Inferior parietal cortex (tissue), 1 donor: ENCODE data around the gene AGMAT.
A peak's percentile ranks its signal among the peaks of the same experiment; 100 is the strongest.
"Not testable (repeated sequence)": the region's sequence is repeated elsewhere in the genome, so short reads cannot be mapped to it uniquely, and the experiment has no call there.

Source experiments
- DNase-seq: peaks from one replicate; pipeline ENCODE4 v3.0.0-alpha.2; 2016; ENCODE audit errors: extremely low spot score

The AGMAT gene

DNA sequence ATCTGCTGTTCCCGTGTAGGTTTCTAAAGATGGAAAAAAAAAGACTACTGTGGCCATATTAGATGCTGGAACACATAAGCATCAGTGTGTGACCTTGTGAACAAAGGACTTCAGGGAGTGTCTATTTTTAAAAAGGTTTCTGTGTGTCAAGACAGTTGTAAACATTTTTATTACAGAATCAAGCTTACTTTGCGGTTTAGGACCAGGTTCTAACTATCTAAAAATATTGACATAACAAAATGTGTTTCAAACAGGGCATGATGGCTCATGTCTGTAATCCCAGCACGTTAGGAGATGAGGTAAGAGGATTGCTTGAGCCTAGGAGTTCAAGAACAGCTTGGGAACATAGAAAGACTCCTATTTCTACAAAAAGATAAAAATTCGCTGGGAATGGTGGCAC is 25.3 kb upstream of the AGMAT start:
- no peak for DNase-seq

DNA sequence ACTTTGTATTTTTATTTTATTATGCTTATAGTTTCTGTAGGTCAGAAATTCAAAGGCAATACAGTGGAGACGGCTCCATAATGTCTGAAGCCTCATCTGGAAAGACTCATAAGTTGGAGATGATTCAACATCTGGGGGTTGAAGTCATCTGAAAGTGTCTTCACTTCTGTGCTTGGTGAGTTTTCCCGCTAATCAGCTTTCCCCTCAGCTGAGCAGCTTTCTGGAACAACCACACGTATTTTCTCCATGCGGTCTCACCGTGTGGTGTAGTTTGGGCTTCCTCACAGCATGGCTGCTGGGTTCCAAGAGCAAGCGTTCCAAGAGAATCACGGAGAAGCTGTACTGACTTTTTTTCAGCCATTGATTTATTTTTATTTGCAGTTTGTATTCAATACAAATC is 24.8 kb upstream of the AGMAT start:
- no peak for DNase-seq

DNA sequence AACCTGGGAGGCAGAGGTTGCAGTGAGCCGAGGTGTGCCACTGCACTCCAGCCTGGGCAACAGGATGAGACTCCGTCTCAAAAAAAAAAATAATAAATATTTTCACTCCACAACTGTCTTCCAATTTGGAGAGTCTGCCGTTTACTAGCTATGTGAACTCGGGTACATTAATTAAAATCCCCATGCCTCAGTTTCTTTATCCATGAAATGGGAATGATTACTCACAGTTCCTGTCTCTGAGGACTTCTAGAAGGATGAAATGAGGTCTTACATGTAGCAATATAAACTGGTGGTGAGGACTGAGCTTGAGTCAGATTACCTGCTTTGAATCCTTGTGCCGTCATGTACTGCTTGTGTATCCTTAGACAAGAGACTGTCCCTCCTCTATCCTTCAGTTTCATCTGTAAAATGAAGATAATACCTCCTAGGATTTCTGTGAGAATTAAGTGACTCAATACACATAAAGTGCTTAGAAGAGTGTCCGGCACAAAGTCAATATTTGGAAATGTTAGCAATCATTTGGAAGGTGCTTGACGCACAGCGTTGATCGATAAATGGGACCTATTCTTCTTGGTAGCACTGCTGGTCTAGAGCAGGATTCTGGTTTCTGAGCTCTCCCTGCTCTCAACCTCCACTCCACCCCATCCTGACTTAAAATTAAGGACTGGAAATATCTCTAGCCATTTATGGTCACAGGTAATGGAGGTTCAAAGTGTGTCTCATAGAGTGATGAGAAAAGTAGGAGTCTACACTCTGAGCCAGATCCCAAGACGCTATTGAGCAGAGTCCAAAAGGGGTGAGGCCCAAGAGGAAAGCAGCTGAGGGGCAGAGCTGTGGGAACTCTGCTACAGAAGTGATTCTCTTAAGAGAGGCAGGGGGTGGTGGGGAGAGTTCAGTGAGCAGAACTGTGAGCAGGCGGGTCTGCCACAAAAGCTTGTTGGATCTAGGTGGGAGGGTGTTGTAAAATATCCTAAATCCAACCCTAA is 20.8 kb upstream of the AGMAT start:
- DNase-seq = no peak

DNA sequence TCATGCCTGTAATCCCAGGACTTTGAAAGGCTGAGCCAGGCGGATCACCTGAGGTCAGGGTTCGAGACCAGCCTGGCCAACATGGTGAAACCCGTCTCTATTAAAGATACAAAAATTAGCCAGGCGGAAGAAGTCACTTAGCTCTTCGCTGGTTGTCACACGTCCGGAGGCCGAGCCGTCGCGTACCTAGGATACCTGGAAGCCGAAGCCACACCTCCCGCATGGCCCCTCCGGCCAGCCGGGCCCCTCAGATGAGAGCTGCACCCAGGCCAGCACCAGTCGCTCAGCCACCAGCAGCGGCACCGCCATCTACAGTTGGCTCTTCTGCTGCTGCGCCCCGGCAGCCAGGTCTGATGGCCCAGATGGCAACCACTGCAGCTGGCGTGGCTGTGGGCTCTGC is 19.5 kb upstream of the AGMAT start:
- not testable (repeated sequence) for DNase-seq

DNA sequence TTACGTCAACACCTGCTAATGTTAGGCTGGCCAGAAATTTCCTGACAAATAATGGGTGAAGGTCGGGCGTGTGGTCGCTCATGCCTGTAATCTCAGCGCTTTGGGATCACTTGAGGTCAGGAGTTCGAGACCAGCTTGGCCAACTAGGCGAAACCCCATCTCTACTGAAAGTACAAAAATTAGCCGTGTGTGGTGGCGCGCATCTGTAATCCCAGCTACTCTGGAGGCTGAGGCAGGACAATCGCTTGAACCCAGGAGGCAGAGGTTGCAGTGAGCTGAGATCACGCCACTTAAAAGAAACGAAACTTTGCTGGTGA is 19.1 kb upstream of the AGMAT start:
- DNase-seq = not testable (repeated sequence)

DNA sequence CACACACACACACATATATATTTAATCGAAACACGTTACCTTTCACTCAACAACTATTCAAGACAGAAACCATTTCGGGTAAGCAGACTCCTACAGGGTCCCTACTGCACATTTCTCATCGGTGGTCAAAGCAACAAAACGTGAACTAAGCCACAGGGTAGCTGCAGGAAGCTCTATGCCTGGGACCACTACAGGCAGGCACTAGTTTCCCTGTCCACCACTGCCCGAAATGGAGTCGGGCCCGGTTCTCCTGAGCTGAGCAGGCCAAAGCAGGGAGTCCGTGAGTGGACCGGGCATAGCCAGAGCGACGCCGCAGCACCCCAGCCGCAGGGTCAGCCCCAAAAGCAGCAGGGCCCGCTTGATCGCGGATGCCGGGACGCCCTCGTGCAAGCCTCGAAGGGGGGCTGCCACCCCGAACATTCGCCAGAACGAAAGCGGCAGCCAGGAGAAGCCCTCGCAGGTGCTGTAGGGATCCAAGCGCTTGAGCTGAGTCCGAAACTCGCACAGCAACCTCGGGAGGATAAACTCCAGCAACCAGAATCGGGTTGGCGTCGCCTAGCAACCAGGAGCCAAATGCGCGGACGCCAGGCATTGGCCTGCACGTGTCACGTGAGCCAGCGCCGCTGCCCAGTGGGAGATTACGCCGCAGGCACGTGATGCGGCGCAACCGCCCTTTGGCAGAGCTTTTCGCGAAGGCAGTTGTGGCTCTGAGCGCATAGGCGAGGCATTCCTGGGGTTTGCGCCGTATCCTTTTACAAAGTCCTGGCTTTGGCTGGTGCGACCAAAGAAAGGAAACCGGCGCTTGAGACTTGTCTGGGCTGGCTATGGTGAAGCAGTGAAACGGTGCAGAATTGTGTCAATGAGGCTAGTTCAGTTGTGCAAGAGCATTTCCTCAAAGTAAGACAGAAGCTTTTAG is 18.5 kb upstream of the AGMAT start:
- DNase-seq = peak; percentile 97

DNA sequence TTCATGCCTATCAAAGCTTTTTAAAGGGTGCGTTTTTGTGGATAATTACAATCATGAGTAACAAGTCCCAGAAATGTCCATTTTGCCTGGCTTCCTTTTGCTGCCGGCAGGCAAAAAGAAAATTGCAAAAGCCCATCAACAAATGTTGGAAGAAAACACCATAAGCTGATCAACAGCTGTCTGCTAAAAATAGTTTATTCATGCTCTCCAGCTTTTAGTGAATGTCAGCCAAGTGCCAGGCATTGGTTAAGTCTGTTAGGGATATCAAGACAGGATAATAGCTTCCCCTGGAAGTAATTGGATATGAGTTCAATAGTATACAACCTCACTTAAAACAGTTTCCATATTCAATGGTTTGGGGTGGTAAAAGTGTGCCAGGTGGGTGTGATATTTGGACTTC is 13.6 kb upstream of the AGMAT start:
- DNase-seq = no peak

DNA sequence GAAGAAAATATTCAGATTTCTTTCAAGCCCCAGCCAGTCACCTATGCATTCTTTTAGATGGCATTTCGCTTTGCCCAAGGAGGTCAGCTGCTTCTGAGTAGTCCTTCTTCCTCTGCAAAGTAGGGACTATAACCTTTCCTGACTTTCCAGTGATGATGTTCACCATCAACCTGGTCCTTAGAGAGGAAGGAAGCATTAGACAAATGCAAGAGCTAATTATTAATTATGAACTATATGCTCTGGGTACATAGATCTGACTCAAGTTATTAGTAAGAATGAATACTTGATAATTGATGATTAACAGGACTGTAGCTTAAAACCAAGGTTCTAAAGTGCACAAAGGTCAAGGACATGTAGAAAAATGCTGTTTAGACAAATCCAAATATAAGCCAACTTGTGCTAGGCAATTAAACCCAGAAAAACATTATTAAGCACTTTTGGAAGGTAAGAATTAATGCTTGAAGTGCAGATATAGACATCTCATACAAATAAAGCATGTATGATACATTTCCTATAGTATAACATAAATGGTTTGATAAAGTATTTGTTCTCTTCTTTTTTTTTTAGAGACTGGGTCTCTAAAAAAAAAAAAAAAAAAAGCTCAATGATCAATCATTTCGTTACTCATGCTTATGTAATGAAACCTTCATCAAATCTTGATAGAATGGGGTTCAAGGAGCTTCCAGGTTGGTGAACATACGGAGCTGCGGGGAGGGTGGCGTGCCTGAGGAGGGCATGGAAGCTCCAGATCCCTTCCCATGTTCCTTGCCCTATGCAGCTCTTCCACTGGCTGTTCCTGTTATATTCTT is 11.2 kb upstream of the AGMAT start:
- no peak for DNase-seq

DNA sequence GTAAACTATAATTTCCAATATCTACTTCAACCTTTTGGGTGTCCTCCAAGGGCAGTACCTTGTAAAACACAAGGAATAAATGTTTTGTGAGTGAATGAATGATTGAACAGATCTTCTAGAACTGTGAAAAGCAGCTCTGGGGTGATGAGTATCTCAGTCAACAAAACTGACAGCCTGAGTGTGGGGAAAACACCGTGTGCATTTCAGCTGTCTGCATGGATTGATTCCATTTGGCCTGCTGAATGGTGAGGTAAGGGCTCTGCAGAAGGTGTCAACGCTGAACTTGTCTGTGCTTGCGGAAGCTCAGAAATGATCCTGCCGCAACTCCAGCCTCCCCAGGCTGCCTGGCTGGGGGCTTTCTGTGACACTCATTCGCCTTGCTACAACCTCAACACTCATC is 7.4 kb upstream of the AGMAT start:
- DNase-seq = no peak

DNA sequence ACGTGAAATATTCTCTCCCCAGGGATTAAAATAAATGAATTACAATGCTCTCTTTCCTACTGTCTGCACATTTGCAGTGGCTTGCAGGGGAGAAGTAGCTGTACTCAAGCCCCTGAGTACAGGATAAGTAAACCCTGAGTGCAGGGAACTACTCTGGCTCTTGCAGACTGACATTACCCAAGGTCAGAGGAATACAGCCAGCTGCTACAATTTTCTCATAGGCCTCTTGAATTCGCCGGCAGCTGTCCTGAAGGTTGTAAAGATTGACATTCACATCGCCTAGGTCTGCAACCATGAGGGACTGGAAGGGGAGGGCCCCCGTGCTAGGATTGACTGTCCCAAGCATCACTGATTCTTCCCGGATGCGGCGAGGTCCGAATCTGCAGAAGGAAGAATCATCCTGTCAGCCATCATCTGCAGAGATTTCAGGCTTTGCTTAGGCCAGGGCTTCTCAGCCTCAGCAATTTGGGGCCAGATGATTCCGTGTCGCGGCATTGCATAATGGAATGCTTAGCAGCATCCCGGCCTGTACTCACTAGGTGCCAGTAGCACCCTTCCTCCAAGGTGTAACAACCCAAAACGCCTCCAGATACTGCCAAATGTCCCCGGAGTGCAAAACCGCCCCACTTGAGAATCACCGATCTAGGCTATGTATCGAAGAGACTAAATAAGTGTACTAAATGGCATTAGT is 1.7 kb downstream of the AGMAT start:
- no peak for DNase-seq

DNA sequence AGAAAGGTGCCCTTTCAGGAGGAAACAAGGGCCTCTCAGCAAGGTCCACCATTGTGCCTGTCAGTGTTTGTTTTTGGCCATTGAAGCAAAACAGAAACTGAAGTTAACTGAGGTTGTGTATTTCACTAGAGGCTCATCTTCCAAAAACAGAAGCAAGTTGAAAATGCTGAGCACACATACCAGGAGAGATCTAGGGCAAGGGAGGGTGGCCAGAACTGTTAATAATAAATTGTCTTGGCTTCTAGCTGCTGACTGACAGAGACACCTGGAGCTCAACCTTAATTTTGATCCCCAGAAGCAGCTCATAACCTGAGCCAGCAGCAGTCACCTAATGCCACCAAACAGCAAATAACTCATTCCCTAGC is 5.2 kb downstream of the AGMAT start:
- DNase-seq = no peak

DNA sequence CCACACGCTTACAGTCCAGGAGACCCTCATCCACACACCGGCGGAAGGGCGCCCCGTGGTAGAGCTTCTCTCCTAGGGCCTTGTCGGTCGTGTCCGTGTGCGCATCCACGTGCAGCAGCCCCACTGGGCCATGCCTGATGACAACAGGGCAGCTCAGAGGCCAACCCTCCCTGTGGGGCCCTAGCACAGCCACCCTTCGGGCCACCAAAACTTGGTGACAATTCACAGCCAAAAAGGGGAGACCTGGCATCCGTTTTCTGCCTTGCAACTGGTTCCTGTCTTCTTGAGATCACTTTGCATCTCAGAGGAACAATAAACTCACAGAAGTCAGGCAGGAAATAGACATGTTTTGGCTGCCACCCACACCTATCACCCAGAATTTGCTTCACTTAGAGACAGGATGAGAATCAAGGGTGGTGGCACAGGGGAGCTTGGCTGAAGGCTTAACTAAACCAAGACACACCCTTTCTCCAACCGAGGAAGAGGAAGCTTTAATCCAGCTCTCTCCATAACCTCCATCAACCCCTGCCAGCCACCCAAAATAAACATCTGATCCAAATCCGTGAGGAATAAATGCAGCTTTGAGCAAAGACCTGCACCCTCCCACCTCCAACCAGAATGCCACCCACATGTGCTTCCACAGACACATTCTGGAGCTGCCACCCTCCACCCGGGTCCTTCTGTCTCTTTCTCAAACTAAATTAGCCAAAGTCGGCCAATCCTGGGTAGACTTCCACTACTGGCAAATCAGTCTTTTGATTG is 5.7 kb downstream of the AGMAT start:
- DNase-seq = peak; percentile 31

DNA sequence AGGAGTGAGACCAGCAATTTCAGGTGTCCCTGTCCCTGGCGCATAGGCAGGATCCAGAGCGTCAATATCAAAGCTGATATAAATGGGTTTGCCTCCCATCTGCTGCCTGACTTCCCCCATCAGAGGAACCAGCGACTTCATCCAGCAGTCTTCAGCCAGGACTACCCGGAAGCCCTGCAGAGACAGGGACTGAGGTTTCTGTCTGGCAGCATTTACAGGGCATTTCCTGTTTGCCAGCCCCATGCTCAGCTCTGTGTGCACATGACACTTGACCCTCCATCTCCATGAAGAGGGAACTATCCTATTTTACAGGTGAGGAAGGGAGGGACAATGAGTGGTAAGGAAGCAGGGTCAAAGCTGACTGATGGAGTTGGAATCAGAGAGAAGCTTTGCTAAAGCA is 7.2 kb downstream of the AGMAT start:
- no peak for DNase-seq

DNA sequence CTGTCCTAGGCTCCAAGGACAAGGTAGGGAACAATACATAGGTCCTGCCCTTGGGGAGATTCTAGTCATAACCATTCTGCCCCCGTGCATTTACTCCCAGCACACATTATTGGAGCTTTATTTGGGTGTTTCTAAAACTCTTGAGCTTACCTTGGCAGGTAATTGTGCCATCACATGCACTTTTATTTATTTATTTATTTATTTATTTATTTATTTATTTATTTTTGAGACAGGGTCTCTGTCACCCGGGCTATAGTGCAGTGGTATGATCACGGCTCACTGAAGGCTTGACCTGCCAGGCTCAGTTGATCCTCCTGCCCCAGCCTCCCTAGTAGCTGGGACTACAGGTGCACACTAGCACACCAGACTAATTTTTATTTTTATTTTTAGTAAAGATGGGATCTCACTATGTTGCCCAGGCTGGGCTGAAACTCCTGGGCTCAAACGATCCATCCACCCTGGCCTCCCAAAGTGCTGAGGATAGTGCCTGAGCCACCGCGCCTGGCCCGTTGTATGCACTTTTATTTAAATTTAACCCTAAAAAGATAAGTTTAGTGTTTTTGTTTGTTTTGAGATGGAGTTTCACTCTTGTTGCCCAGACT is 9.2 kb downstream of the AGMAT start:
- DNase-seq = no peak

DNA sequence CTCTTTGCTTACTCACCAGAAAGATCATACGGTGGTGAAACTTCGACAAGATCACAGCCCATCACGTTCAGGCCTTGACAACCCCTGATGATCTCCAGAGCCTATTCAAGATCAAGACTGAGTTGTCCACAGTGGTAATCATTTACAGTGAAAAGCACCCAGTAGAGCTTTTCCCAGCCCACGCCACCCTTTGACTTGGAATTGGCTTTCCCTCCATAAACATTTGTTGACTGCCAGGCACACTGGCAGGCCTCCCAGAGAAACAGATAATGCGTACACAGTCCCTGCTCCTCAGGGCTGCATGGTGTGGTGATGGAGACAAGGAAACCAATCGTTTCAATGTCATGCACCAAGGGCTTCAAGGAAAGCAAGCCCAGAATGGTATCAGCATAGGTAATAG is 10.1 kb downstream of the AGMAT start:
- no peak for DNase-seq

DNA sequence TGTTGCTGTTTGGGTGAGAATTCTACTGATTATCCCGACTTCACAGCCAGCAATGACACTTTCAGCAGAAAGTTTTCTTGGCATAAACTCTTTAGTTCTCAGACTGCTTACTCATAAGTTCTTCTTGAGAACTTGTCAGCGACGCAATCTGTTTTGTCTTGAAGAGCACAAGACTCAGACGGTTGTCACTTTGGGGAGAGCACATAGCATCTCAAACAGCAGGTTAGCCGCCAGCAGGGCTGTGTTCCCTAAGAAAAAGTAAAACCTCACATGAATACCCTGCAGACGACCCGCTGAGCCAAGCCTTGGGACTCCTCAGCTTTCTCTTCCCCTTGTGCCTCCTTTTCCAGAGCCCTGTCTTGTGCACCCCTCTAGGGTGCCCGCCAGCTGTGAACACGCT is 11.4 kb downstream of the AGMAT start:
- peak; percentile 43 for DNase-seq

DNA sequence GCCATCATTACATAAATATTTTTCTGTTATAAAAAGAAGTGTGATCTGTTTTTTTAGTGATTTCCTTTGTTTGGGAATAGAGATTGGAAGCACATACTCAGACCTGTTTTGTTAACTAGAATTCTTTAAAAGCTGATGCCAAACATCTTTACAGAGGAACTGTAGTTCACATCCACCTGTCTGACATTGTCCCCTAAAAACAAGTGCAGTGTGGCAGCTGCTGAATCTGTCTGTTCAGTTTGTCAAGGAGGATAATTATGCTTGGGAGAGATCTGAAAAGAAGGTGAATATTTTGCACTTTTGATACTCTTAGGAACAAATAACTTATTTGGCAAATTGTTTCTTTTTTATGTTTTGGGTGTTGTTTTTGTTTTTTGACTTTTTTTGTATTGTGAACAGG is 13.6 kb downstream of the AGMAT start:
- DNase-seq = no peak

DNA sequence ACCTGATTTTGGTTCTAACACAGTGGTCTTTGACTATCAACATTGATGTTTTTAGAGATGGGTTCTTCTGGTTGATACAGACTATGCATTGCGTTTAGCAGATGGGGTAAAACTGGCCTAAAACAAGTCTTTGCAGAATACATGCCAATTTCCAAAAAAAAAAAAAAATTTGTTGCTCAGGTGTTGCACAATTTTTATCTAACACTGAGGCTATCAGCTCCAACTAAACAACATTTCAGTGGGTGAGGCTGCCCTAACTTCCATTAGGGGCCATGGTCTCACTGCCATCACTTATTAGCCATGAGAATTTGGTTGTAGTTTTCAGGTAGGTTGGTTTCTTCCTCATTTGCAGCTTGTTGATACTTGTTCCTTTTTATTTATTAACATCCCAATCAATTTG is 14.0 kb downstream of the AGMAT start:
- DNase-seq = no peak

DNA sequence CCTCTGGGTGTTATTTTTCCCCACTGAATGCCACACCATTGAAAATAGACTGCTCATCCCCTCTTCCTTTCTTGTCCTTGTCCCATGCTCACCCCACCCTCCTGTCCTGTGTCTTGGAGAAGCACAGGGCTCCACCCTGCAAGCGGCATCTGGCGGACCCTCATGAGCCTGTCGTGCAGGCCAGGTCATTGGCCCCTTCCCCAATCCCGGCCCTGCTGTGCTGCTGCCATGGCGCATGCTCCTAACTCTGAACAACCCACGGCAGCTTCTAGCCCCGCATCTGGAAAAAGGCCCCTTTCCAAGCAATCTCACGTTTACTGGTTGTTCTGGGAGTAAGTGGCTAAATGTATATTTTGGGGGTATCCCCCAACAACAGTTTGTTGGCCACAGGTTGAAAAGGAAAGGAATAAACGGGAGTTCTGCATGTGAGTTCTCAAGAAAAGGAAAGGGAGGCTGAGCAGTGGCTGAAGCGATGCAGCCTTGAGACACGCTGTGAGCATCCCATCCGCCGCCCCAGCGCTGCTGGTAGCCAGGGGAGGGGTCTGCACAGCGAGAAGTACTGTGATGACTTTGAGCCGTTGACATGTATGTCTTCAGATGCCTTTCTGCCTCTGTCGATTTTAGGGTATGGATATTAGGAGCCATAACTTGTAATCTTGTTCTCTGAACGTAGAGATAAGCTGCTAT is 16.3 kb downstream of the AGMAT start:
- DNase-seq = no peak
